HEK293 (cell line): ENCODE measurements around the gene CCT3.

Experiments used
- EGR2 ChIP-seq: fragments of 450-650 bp; formaldehyde crosslinking; IDR thresholded peaks from 2 replicates; pipeline ENCODE4 v1.5.1; 2016; ENCODE audit warnings: low read depth, missing biosample characterization, missing genetic modification characterization
- GFI1B ChIP-seq: fragments of 450-650 bp; formaldehyde crosslinking; IDR thresholded peaks from 2 replicates; pipeline ENCODE4 v1.5.1; 2016; ENCODE audit warnings: missing biosample characterization, missing genetic modification characterization
- KLF7 ChIP-seq: fragments of 450-650 bp; formaldehyde crosslinking; IDR thresholded peaks from 2 replicates; pipeline ENCODE4 v1.5.1; 2016; ENCODE audit warnings: missing biosample characterization, missing genetic modification characterization, borderline replicate concordance
- PRDM1 ChIP-seq: fragments of 450-650 bp; formaldehyde crosslinking; IDR thresholded peaks from 2 replicates; pipeline ENCODE4; 2016; ENCODE audit warnings: missing biosample characterization, missing genetic modification characterization
- SETDB1 ChIP-seq: IDR thresholded peaks from one replicate; pipeline ENCODE4 v1.6.1; 2017; ENCODE audit warnings: mild to moderate bottlenecking, low read length, moderate library complexity, mixed read lengths; ENCODE audit not compliant: insufficient read length
- ZNF10 ChIP-seq: fragments of 450-650 bp; formaldehyde crosslinking; IDR thresholded peaks from 2 replicates; pipeline ENCODE4 v1.5.1; 2017; ENCODE audit warnings: missing biosample characterization, missing genetic modification characterization
- ZNF132 ChIP-seq: fragments of 450-650 bp; formaldehyde crosslinking; IDR thresholded peaks from 2 replicates; pipeline ENCODE4 v1.5.1; 2017; ENCODE audit warnings: missing biosample characterization, missing genetic modification characterization, borderline replicate concordance
- ZNF366 ChIP-seq: fragments of 450-650 bp; formaldehyde crosslinking; conservative IDR thresholded peaks from 2 replicates; pipeline ENCODE4 v1.5.1; 2016; ENCODE audit warnings: missing biosample characterization, missing genetic modification characterization
- ZNF76 ChIP-seq: fragments of 450-650 bp; formaldehyde crosslinking; IDR thresholded peaks from 2 replicates; pipeline ENCODE4; 2016; ENCODE audit warnings: low read depth, missing biosample characterization, missing genetic modification characterization, borderline replicate concordance
- TF ChIP-seq, protein P1 (sequence below): fragments of 450-650 bp; formaldehyde crosslinking; IDR thresholded peaks from 2 replicates; pipeline ENCODE4 v1.5.1; 2016; ENCODE audit warnings: missing biosample characterization, missing genetic modification characterization
- TF ChIP-seq, protein P2 (sequence below): fragments of 450-650 bp; IDR thresholded peaks from 2 replicates; pipeline ENCODE4 v1.5.1; 2018; ENCODE audit warnings: missing biosample characterization, missing genetic modification characterization

DNA sequence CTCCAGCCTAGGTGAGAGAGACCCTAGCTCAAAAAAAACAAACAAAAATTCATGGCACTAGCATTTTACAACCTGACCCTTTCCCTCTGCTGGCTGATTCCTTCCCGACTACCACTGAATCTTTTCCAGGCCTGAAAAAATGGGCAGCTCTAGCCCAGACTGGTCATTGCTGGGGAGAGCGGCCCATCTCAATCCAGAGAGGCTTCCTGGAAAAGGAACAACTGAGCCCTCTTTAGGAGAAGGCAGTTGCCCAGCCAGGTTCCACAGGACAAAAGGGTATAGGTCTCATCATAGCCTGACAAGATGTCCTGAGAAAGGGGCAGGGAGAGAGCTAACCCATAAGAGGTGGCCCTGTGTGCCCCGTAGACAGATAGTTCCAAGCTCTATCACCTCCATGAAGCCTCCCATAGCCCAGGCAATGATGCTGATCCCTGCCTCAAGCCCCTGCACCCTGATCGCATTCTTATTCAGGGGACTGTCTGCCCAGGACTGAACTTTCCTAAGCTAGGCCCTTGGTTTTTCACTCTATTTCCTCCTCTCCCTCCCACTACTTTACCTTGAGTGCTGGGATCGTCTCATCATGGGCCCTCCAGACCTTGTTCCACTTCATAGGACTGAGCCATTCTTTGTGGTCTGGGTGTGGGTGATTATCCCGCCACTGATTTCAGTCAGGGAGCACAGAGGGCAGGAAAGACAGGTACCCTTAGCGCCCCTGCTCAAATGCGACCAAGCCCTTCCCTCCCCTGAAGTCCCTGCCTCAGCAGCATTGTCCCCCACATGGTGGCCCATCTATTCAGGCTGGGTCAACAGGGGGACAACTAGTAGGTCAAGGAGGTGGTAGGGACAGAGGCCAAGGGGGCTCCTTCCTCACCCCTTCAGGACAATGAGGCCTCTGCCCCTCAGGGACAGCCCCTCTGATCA lies 49.1 kb upstream of the CCT3 start:
- no peak for TF ChIP-seq ZNF76 (tag by site-specific recombination)
- TF ChIP-seq, protein P1, sequence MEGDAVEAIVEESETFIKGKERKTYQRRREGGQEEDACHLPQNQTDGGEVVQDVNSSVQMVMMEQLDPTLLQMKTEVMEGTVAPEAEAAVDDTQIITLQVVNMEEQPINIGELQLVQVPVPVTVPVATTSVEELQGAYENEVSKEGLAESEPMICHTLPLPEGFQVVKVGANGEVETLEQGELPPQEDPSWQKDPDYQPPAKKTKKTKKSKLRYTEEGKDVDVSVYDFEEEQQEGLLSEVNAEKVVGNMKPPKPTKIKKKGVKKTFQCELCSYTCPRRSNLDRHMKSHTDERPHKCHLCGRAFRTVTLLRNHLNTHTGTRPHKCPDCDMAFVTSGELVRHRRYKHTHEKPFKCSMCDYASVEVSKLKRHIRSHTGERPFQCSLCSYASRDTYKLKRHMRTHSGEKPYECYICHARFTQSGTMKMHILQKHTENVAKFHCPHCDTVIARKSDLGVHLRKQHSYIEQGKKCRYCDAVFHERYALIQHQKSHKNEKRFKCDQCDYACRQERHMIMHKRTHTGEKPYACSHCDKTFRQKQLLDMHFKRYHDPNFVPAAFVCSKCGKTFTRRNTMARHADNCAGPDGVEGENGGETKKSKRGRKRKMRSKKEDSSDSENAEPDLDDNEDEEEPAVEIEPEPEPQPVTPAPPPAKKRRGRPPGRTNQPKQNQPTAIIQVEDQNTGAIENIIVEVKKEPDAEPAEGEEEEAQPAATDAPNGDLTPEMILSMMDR (tag by site-specific recombination): no peak
- TF ChIP-seq ZNF132: no peak
- TF ChIP-seq SETDB1: no peak
- no peak for TF ChIP-seq ZNF10 (tag by site-specific recombination)
- no peak for TF ChIP-seq ZNF366 (tag by site-specific recombination)
- no peak for TF ChIP-seq KLF7 (tag by site-specific recombination)
- no peak for TF ChIP-seq PRDM1 (tag by site-specific recombination)
- TF ChIP-seq EGR2 (tag by site-specific recombination): no peak
- TF ChIP-seq, protein P2, sequence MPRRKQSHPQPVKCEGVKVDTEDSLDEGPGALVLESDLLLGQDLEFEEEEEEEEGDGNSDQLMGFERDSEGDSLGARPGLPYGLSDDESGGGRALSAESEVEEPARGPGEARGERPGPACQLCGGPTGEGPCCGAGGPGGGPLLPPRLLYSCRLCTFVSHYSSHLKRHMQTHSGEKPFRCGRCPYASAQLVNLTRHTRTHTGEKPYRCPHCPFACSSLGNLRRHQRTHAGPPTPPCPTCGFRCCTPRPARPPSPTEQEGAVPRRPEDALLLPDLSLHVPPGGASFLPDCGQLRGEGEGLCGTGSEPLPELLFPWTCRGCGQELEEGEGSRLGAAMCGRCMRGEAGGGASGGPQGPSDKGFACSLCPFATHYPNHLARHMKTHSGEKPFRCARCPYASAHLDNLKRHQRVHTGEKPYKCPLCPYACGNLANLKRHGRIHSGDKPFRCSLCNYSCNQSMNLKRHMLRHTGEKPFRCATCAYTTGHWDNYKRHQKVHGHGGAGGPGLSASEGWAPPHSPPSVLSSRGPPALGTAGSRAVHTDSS (tag by site-specific recombination): no peak
- TF ChIP-seq GFI1B (tag by site-specific recombination): no peak
